A204.1 (cell line): ENCODE results near the gene LINGO4.

Experiments
- FAIRE-seq: peaks from 2 replicates; lab custom pipeline; 2012; peaks lifted over from hg19 to GRCh38; lab: Jason Lieb, UNC

LINGO4 gene

GRCh38 chr1:151833172-151833900 lies 28.1 kb upstream of the LINGO4 start:
- no peak for FAIRE-seq

- no peak for FAIRE-seq
These were observed 27.2 kb upstream of the LINGO4 start for GRCh38 chr1:151832318-151832980.

- no peak for FAIRE-seq
These were observed 26.4 kb upstream of the LINGO4 start, which contains the start of gene RORC for GRCh38 chr1:151831605-151832004. TSS of gene RORC (minus strand) at chr1:151831802. CDS start at chr1:151831764, 38 bp downstream.

GRCh38 chr1:151831256-151831591 lies 26.0 kb upstream of the LINGO4 start:
- FAIRE-seq, result no peak

- FAIRE-seq, result no peak
These were observed 24.8 kb upstream of the LINGO4 start for GRCh38 chr1:151830055-151830454.

- no peak for FAIRE-seq
These were observed 24.3 kb upstream of the LINGO4 start for GRCh38 chr1:151829352-151830046.

- FAIRE-seq, result no peak
These were observed 23.7 kb upstream of the LINGO4 start for GRCh38 chr1:151828921-151829320.

GRCh38 chr1:151827853-151828252 lies 22.6 kb upstream of the LINGO4 start:
- no peak for FAIRE-seq

- no peak for FAIRE-seq
These were observed 20.8 kb upstream of the LINGO4 start for GRCh38 chr1:151825751-151826660.

GRCh38 chr1:151825204-151825603 lies 20.0 kb upstream of the LINGO4 start:
- no peak for FAIRE-seq

- no peak for FAIRE-seq
These were observed 18.0 kb upstream of the LINGO4 start for GRCh38 chr1:151823175-151823574.

- no peak for FAIRE-seq
These were observed 17.2 kb upstream of the LINGO4 start for GRCh38 chr1:151822404-151822803.

GRCh38 chr1:151820940-151821339 lies 15.7 kb upstream of the LINGO4 start:
- no peak for FAIRE-seq

GRCh38 chr1:151819976-151820623 lies 14.9 kb upstream of the LINGO4 start:
- FAIRE-seq, result no peak

GRCh38 chr1:151819227-151819835 lies 14.1 kb upstream of the LINGO4 start:
- FAIRE-seq, result no peak

GRCh38 chr1:151817353-151817730 lies 12.1 kb upstream of the LINGO4 start:
- no peak for FAIRE-seq

GRCh38 chr1:151816548-151817352 lies 11.5 kb upstream of the LINGO4 start:
- no peak for FAIRE-seq

- FAIRE-seq, result no peak
These were observed 10.6 kb upstream of the LINGO4 start for GRCh38 chr1:151815716-151816327.

- FAIRE-seq, result no peak
These were observed 9.8 kb upstream of the LINGO4 start for GRCh38 chr1:151814971-151815545.

- no peak for FAIRE-seq
These were observed 9.2 kb upstream of the LINGO4 start for GRCh38 chr1:151814426-151814825.
